Activated naive CD4-positive, alpha-beta T cell treated with anti-CD3 and anti-CD28 coated beads for 36 hours (primary cell): Measurements from ENCODE around the gene DNER. TPM values are rescaled to one million over a fixed set of nuclear protein-coding genes. Genes with fewer than 3 reads are reported as not detected.
"Not testable (repeated sequence)": the region's sequence is repeated elsewhere in the genome, so short reads cannot be mapped to it uniquely, and the experiment has no call there.

Experiments used
- CTCF ChIA-PET: fragments of 350-600 bp; sonication (Branson Sonifier 250); formaldehyde crosslinking; loops from one replicate; lab custom pipeline; 2021; ENCODE audit warnings: antibody characterized with exemption; lab: Charles Lee
- DNase-seq: peaks from one replicate; pipeline ENCODE4 v3.0.0-alpha.2; 2020
- H3K27ac Mint-ChIP-seq: one replicate; pipeline ENCODE4 v1.8.0; 2021; ENCODE audit warnings: mild to moderate bottlenecking, mixed read lengths
- H3K27me3 Mint-ChIP-seq: one replicate; pipeline ENCODE4 v1.8.0; 2021; ENCODE audit warnings: low read depth, mixed read lengths
- H3K36me3 Mint-ChIP-seq: one replicate; pipeline ENCODE4 v1.8.0; 2021; ENCODE audit warnings: low read depth, mixed read lengths
- H3K4me1 Mint-ChIP-seq: one replicate; pipeline ENCODE4 v1.8.0; 2021; ENCODE audit warnings: low read depth, mixed read lengths
- H3K4me3 Mint-ChIP-seq: one replicate; pipeline ENCODE4 v1.8.0; 2021; ENCODE audit warnings: mild to moderate bottlenecking, moderate library complexity, mixed read lengths
- H3K9me3 Mint-ChIP-seq: one replicate; pipeline ENCODE4 v1.8.0; 2021; ENCODE audit warnings: mixed read lengths
- intact Hi-C: fragments of 100-400 bp; cut with micrococcal nuclease; formaldehyde crosslinking; loops from one replicate; pipeline ENCODE4 v1.15.1; 2023
- total RNA-seq, 2 experiments: library from RNA; stranded (reverse); gene quantifications; one replicate each; pipeline ENCODE4 v1.2.3, GENCODE V29; 2021

The DNER gene
- total RNA-seq, 2 experiments from 2014 or later, result not detected

- intact Hi-C loops, result loop anchor here (10.0 kb wide), 1 partner anchor 375 kb away; the partner anchor contains the start of gene DNER
- no peak overlapping the region for H3K4me3 Mint-ChIP-seq
Measured at GRCh38 chr2:229340086-229340760, 374.1 kb downstream of the DNER start.

GRCh38 chr2:229339618-229340017 lies 374.7 kb downstream of the DNER start:
- Mint-ChIP-seq H3K4me3 (no peak overlapping the region), H3K27ac (no peak overlapping the region), H3K4me1 (no peaks in the 10 kb centered on the region), H3K27me3 (no peaks in the 10 kb centered on the region), H3K36me3 (no peaks in the 10 kb centered on the region), H3K9me3 (no peaks in the 10 kb centered on the region)
- DNase-seq, result no peak
- CTCF ChIA-PET, result interaction anchor here (0.6 to 0.7 kb wide), 2 partner anchors 11 to 106 kb away, joined by 3 read pairs; no protein-coding TSS in a partner anchor
- intact Hi-C loops, result loop anchor here (10.0 kb wide), 1 partner anchor 375 kb away; the partner anchor contains the start of gene DNER

More at GRCh38 chr2:229340086-229340760, 374.1 kb downstream of the DNER start:
- DNase-seq, result no peak
- CTCF ChIA-PET, result interaction anchor here (0.6 to 0.7 kb wide), 2 partner anchors 10 to 107 kb away, joined by 3 read pairs; no protein-coding TSS in a partner anchor
- no peaks in the 10 kb centered on the region for H3K27me3 Mint-ChIP-seq
- H3K4me1 Mint-ChIP-seq, result no peaks in the 10 kb centered on the region
- H3K27ac Mint-ChIP-seq, result no peak overlapping the region
- H3K36me3 Mint-ChIP-seq, result no peaks in the 10 kb centered on the region
- H3K9me3 Mint-ChIP-seq, result no peaks in the 10 kb centered on the region

GRCh38 chr2:229339171-229339570 lies 375.2 kb downstream of the DNER start:
- H3K4me1 Mint-ChIP-seq, H3K4me3 Mint-ChIP-seq, H3K9me3 Mint-ChIP-seq, H3K36me3 Mint-ChIP-seq, H3K27ac Mint-ChIP-seq, H3K27me3 Mint-ChIP-seq, intact Hi-C loops, DNase-seq: not testable (repeated sequence)
- CTCF ChIA-PET, result interaction anchor here (0.7 kb wide), 1 partner anchor 11 kb away, joined by 3 read pairs; no protein-coding TSS in a partner anchor

- intact Hi-C loops, result no loop called here
- H3K27ac Mint-ChIP-seq, result no peak overlapping the region
- no peaks in the 10 kb centered on the region for H3K9me3 Mint-ChIP-seq
- H3K4me3 Mint-ChIP-seq, result no peak overlapping the region
- DNase-seq, result no peak
- H3K36me3 Mint-ChIP-seq, result no peaks in the 10 kb centered on the region
- CTCF ChIA-PET, result no interaction called here
- H3K4me1 Mint-ChIP-seq, result no peaks in the 10 kb centered on the region
- H3K27me3 Mint-ChIP-seq, result no peaks in the 10 kb centered on the region
Measured at GRCh38 chr2:229335877-229336346, 378.4 kb downstream of the DNER start.

- H3K27me3 Mint-ChIP-seq, result no peaks in the 10 kb centered on the region
- H3K27ac Mint-ChIP-seq, result no peak overlapping the region
- no peaks in the 10 kb centered on the region for H3K4me1 Mint-ChIP-seq
- no peak for DNase-seq
- CTCF ChIA-PET, result interaction anchor here (0.6 kb wide), 1 partner anchor 666 kb away, joined by 3 read pairs; no protein-coding TSS in a partner anchor
- intact Hi-C loops, result no loop called here
- H3K4me3 Mint-ChIP-seq, result no peak overlapping the region
- H3K36me3 Mint-ChIP-seq, result no peaks in the 10 kb centered on the region
- no peaks in the 10 kb centered on the region for H3K9me3 Mint-ChIP-seq
Measured at GRCh38 chr2:229335330-229335729, 379.0 kb downstream of the DNER start.

- no peaks in the 10 kb centered on the region for H3K9me3 Mint-ChIP-seq
- DNase-seq, result no peak
- no peak overlapping the region for H3K4me3 Mint-ChIP-seq
- H3K27me3 Mint-ChIP-seq, result no peaks in the 10 kb centered on the region
- no peak overlapping the region for H3K27ac Mint-ChIP-seq
- H3K4me1 Mint-ChIP-seq, result no peaks in the 10 kb centered on the region
- no peaks in the 10 kb centered on the region for H3K36me3 Mint-ChIP-seq
- intact Hi-C loops, result no loop called here
- CTCF ChIA-PET, result no interaction called here
Measured at GRCh38 chr2:229330952-229331351, 383.4 kb downstream of the DNER start.

GRCh38 chr2:229319558-229319957 lies 394.8 kb downstream of the DNER start:
- Mint-ChIP-seq H3K9me3 (peaks cover 3% of the 10 kb centered on the region), H3K4me1 (no peaks in the 10 kb centered on the region), H3K27me3 (no peaks in the 10 kb centered on the region), H3K27ac (no peak overlapping the region), H3K4me3 (no peak overlapping the region), H3K36me3 (no peaks in the 10 kb centered on the region)
- intact Hi-C loops, result no loop called here
- CTCF ChIA-PET, result no interaction called here
- DNase-seq, result no peak

- intact Hi-C loops, result no loop called here
Measured at GRCh38 chr2:229314117-229314516, 400.2 kb downstream of the DNER start.

GRCh38 chr2:229313591-229313990 lies 400.8 kb downstream of the DNER start:
- H3K27me3 Mint-ChIP-seq, result no peaks in the 10 kb centered on the region
- no peak overlapping the region for H3K4me3 Mint-ChIP-seq
- CTCF ChIA-PET, result no interaction called here
- no peaks in the 10 kb centered on the region for H3K9me3 Mint-ChIP-seq
- no peak for DNase-seq
- no peaks in the 10 kb centered on the region for H3K36me3 Mint-ChIP-seq
- intact Hi-C loops, result no loop called here
- H3K27ac Mint-ChIP-seq, result no peak overlapping the region
- H3K4me1 Mint-ChIP-seq, result no peaks in the 10 kb centered on the region

More at GRCh38 chr2:229314117-229314516, 400.2 kb downstream of the DNER start:
- no peak overlapping the region for H3K27ac Mint-ChIP-seq
- DNase-seq, result no peak
- CTCF ChIA-PET, result no interaction called here
- H3K36me3 Mint-ChIP-seq, result no peaks in the 10 kb centered on the region
- H3K4me3 Mint-ChIP-seq, result no peak overlapping the region
- no peaks in the 10 kb centered on the region for H3K4me1 Mint-ChIP-seq
- H3K9me3 Mint-ChIP-seq, result no peaks in the 10 kb centered on the region
- no peaks in the 10 kb centered on the region for H3K27me3 Mint-ChIP-seq

Other genes starting within 250 kb of the DNER start
- gene TRIP12, start 207.5 kb upstream of the DNER start, total RNA-seq, result 100 to 1,000 TPM; 188 to 190 TPM
- gene FBXO36, start 207.9 kb upstream of the DNER start, total RNA-seq, result 1 to 10 TPM; 1.6 to 1.9 TPM